GM12878 (cell line): ENCODE results near the gene RNF113A. TPM values are rescaled to one million over a fixed set of nuclear protein-coding genes. Genes with fewer than 3 reads are reported as not detected.

Experiments
- ATAC-seq: fragments of 200-7000 bp; cut with Tn5 transposase; 3 replicates; pipeline ENCODE4 v1.9.1; 2020; ENCODE audit warnings: mild to moderate bottlenecking, moderate library complexity
- BruUV-seq: library from RNA; stranded (reverse); fragments of 400-500 nt; replicated peaks from 2 replicates; lab custom pipeline; 2021; lab: Mats Ljungman, UMichigan
- CTCF ChIA-PET: fragments of 300-600 bp; sonication (Branson Sonifier 250); formaldehyde crosslinking; extraction: SDS; loops from one replicate; lab custom pipeline; 2021; ENCODE audit warnings: inconsistent platforms; lab: Yijun Ruan, JAX
- POLR2A ChIA-PET: fragments of 350-600 bp; formaldehyde crosslinking; extraction: SDS; loops from one replicate; lab custom pipeline; 2021; ENCODE audit warnings: inconsistent platforms; lab: Charles Lee
- RAD21 ChIA-PET: fragments of 300-600 bp; sonication (Branson Sonifier 250); formaldehyde crosslinking; loops from one replicate; lab custom pipeline; 2023; ENCODE audit warnings: antibody characterized with exemption; ENCODE audit not compliant: unreplicated experiment; lab: Charles Lee
- SMC1A ChIA-PET: fragments of 300-600 bp; sonication (Branson Sonifier 250); formaldehyde crosslinking; loops from one replicate; lab custom pipeline; 2023; ENCODE audit not compliant: unreplicated experiment, uncharacterized antibody; lab: Charles Lee
- DNase-seq: peaks from one replicate; pipeline ENCODE4 v3.0.0-alpha.2; 2011; ENCODE audit warnings: low read depth, low spot score
- FAIRE-seq: peaks from 3 replicates; lab custom pipeline; 2011; peaks lifted over from hg19 to GRCh38; lab: Jason Lieb, UNC
- H2AFZ ChIP-seq: 2 replicates; pipeline ENCODE4 v1.6.0; 2011; ENCODE audit warnings: low read depth, low read length, control low read depth; ENCODE audit not compliant: control insufficient read depth
- H3K27ac ChIP-seq: 2 replicates; pipeline ENCODE4 v1.5.1; 2011; ENCODE audit warnings: control low read depth; ENCODE audit not compliant: control insufficient read depth, insufficient read depth
- H3K27me3 ChIP-seq, 2 experiments: replicated peaks in 1 of 2; 2 replicates each; pipeline versions ENCODE4 v1.6.0 to v1.6.1; 2011; ENCODE audit warnings: low read length in 1 of 2; ENCODE audit not compliant: control insufficient read depth in 2 of 2, insufficient read depth in 2 of 2
- H3K36me3 ChIP-seq, 2 experiments: 2 replicates each; pipeline ENCODE4 v1.5.1; 2011; ENCODE audit warnings: low read length in 1 of 2; ENCODE audit not compliant: control insufficient read depth in 2 of 2, insufficient read depth in 2 of 2
- H3K4me1 ChIP-seq: 2 replicates; pipeline ENCODE4 v1.6.1; 2011; ENCODE audit warnings: mild to moderate bottlenecking, low read length, moderate library complexity, mixed read lengths; ENCODE audit not compliant: control insufficient read depth, insufficient read depth
- H3K4me2 ChIP-seq: 2 replicates; pipeline ENCODE4 v1.6.0; 2011; ENCODE audit warnings: control low read depth; ENCODE audit not compliant: control insufficient read depth, insufficient read depth
- H3K4me3 ChIP-seq: fragments of 200-600 bp; sonication (generic); 2 replicates; pipeline ENCODE4 v1.5.1; 2016
- H3K79me2 ChIP-seq: 2 replicates; pipeline ENCODE4 v1.6.0; 2011; ENCODE audit warnings: low read length; ENCODE audit not compliant: control insufficient read depth, insufficient read depth
- H3K9ac ChIP-seq: 2 replicates; pipeline ENCODE4 v1.8.0; 2011; ENCODE audit warnings: low read length, control low read depth, mixed read lengths; ENCODE audit not compliant: control insufficient read depth, insufficient read depth
- H3K9me3 ChIP-seq: replicated peaks from 3 replicates; pipeline ENCODE4 v1.5.1; 2011; ENCODE audit warnings: mild to moderate bottlenecking, low read length; ENCODE audit not compliant: control insufficient read depth, insufficient read depth
- H4K20me1 ChIP-seq: 2 replicates; pipeline ENCODE4 v1.6.0; 2011; ENCODE audit not compliant: control insufficient read depth, insufficient read depth
- BMI1 ChIP-seq: fragments of 450-650 bp; IDR thresholded peaks from 2 replicates; pipeline ENCODE4 v1.6.1; 2016; ENCODE audit warnings: mild to moderate bottlenecking, moderate library complexity, borderline replicate concordance
- CHD2 ChIP-seq: IDR thresholded peaks from 2 replicates; pipeline ENCODE4 v1.6.1; 2011; ENCODE audit warnings: low read depth, low read length, improper control_type of control experiment, borderline replicate concordance
- CHD4 ChIP-seq: fragments of 200-600 bp; sonication (generic); IDR thresholded peaks from 2 replicates; pipeline ENCODE4 v1.6.1; 2016; ENCODE audit warnings: mild to moderate bottlenecking
- IKZF2 ChIP-seq, 2 experiments: fragments of 450-650 bp; IDR thresholded peaks; 2 replicates each; pipeline ENCODE4 v1.6.1; 2017; ENCODE audit warnings: mild to moderate bottlenecking in 2 of 2, moderate library complexity in 2 of 2
- MYB ChIP-seq: fragments of 150-350 bp; IDR thresholded peaks from 2 replicates; pipeline ENCODE4 v1.6.1; 2014; ENCODE audit warnings: mild to moderate bottlenecking, low read depth, low read length, borderline replicate concordance
- NFIC ChIP-seq: IDR thresholded peaks from 2 replicates; pipeline ENCODE4 v1.6.1; 2012; ENCODE audit warnings: low read depth, mild to moderate bottlenecking, inconsistent platforms, low read length, moderate library complexity
- NFXL1 ChIP-seq: fragments of 450-650 bp; IDR thresholded peaks from 2 replicates; pipeline ENCODE4 v1.6.1; 2017; ENCODE audit warnings: antibody characterized with exemption, mild to moderate bottlenecking, borderline replicate concordance
- RBBP5 ChIP-seq: fragments of 200-600 bp; sonication (generic); conservative IDR thresholded peaks from 2 replicates; pipeline ENCODE4 v1.6.1; 2016
- SREBF1 ChIP-seq: IDR thresholded peaks from 2 replicates; pipeline ENCODE4 v1.6.1; 2012; ENCODE audit warnings: mild to moderate bottlenecking, low read length
- ZNF24 ChIP-seq: fragments of 450-650 bp; IDR thresholded peaks from 2 replicates; pipeline ENCODE4 v1.6.1; 2017; ENCODE audit warnings: antibody characterized with exemption, mild to moderate bottlenecking
- ZSCAN29 ChIP-seq: fragments of 450-650 bp; IDR thresholded peaks from 2 replicates; pipeline ENCODE4 v1.6.1; 2017; ENCODE audit warnings: mild to moderate bottlenecking, moderate library complexity
- WGBS: methylation state at CpG from one replicate; pipeline ENCODE4 v1.1.6; 2016; ENCODE audit warnings: low lambda C conversion rate; ENCODE audit not compliant: insufficient replicate concordance, insufficient coverage; ENCODE audit errors: missing lambda C conversion rate; 5-methylcytosine and 5-hydroxymethylcytosine counted together
- in situ Hi-C: fragments of 300-500 bp; cut with MboI; formaldehyde crosslinking; loops from 9 replicates; pipeline ENCODE4 v1.14.3; 2018; ENCODE audit warnings: mixed read lengths
- intact Hi-C: fragments of 100-400 bp; cut with micrococcal nuclease; formaldehyde crosslinking; loops from one replicate; pipeline ENCODE4 v1.14.2; 2022; ENCODE audit not compliant: unreplicated experiment
- polyA plus RNA-seq, 11 experiments: library from polyadenylated mRNA; depleted of rRNA in 4 of 11; unstranded in 6 of 11; stranded (reverse) in 5 of 11; fragments of >200 nt; fragmentation: Nextera tagmentation in 4 of 11; fragmentation: Illumina TruSeq in 1 of 11; extraction: Ambion mirVana in 4 of 11; extraction: Trizol in 1 of 11; gene quantifications; 1 replicate in 1 of 11; 2 replicates in 10 of 11; pipeline versions ENCODE4 v1.2.1 to v1.2.3, GENCODE V29; 2011 to 2016; ENCODE audit warnings: inconsistent platforms in 2 of 11, missing spikeins in 2 of 11, low read depth in 1 of 11
- total RNA-seq, 4 experiments: library from RNA; depleted of rRNA in 3 of 4; stranded (reverse); fragments of >200 nt in 3 of 4; fragmentation: Illumina TruSeq in 1 of 4; extraction: Trizol in 1 of 4; gene quantifications; 2 replicates each; pipeline versions ENCODE4 v1.2.1 to v1.2.3, GENCODE V29; 2013 to 2021
- TF ChIP-seq, protein P1 (sequence below): fragments of 450-650 bp; IDR thresholded peaks from 2 replicates; pipeline ENCODE4 v1.6.1; 2016; ENCODE audit warnings: mild to moderate bottlenecking, moderate library complexity, borderline replicate concordance
- TF ChIP-seq, protein P2 (sequence below): fragments of 150-350 bp; IDR thresholded peaks from 2 replicates; pipeline ENCODE4 v1.6.1; 2014; ENCODE audit warnings: mild to moderate bottlenecking, low read depth, low read length
- TF ChIP-seq, protein P3 (sequence below): IDR thresholded peaks from 2 replicates; pipeline ENCODE4 v1.6.1; 2012; ENCODE audit warnings: low read length, inconsistent platforms
- TF ChIP-seq, protein P4 (sequence below): fragments of 450-650 bp; IDR thresholded peaks from 2 replicates; pipeline ENCODE4 v1.6.1; 2018; ENCODE audit warnings: borderline replicate concordance, mild to moderate bottlenecking; ENCODE audit not compliant: partially characterized antibody

Gene RNF113A
- total and polyA plus RNA-seq, 10 of the 15 experiments (the other 5 are each of a cell fraction or from before 2014, with no cell fraction given) = 20.6 to 33.1 (median 23.4) TPM

DNA sequence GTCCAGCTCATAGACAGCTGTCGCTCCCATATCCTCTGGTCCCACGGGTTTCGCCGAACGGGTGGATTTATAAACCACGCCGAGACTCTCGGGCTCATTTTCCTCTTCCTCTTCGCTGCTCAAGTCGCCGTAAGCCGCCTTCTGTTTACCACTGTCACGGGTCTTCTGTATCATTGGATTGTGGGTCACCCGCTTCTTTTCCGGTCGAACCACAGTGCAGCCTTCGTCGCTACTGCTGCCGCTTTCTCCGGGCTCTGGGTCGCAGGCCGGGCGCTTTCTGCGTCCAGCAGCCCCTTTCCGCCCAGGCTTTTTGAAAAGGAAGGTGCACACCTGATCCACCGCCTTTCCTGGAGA lies 311 bp downstream of the RNF113A start:
- Histone ChIP-seq H3K4me3 (peak overlapping the region; percentile 68), H3K4me1 (no peaks in the 10 kb centered on the region), H3K9ac (peak overlapping the region; percentile 95), H3K4me2 (no peak overlapping the region), H3K27me3 (no peaks in the 10 kb centered on the region), H3K27ac (peak overlapping the region; percentile 67), H3K79me2 (peaks cover 39% of the 10 kb centered on the region), H4K20me1 (no peaks in the 10 kb centered on the region), H3K9me3 (no peaks in the 10 kb centered on the region), H3K36me3 (no peaks in the 10 kb centered on the region; a peak in 1 of 4 replicates), H2AFZ (no peak overlapping the region; the same call in 1 of the 2 replicates)
- CTCF ChIA-PET = interaction anchor here (1.1 to 2.2 kb wide), 5 partner anchors 11 to 172 kb away, joined by 3 to 7 read pairs (median 5); partner anchors contain the start of genes RPL39 and UPF3B
- RAD21 ChIA-PET = interaction anchor here (0.9 to 2.8 kb wide), 6 partner anchors 18 to 342 kb away, joined by 3 to 21 read pairs (median 4); partner anchors contain the start of genes RPL39, SOWAHD and UPF3B
- SMC1A ChIA-PET = interaction anchor here (1.1 to 2.8 kb wide), 5 partner anchors 17 to 80 kb away, joined by 3 to 18 read pairs (median 5); partner anchors contain the start of genes RPL39 and UPF3B
- ATAC-seq = peak; percentile 56
- 30% methylated on average over 26 of the region's 26 CpGs for WGBS
- intact Hi-C loops (loop anchor here (2.0 kb wide), 1 partner anchor 18 kb away; the partner anchor contains the start of gene UPF3B), in situ Hi-C loops (no loop called here)
- no peak for FAIRE-seq
- POLR2A ChIA-PET = interaction anchor here (0.8 to 2.6 kb wide), 9 partner anchors 12 to 371 kb away, joined by 3 to 19 read pairs (median 4); partner anchors contain the start of genes RPL39 and UPF3B
- no peak for DNase-seq
- BruUV-seq = TSS peak; percentile 94
- no peak for TF ChIP-seq MYB
- TF ChIP-seq, protein P1, sequence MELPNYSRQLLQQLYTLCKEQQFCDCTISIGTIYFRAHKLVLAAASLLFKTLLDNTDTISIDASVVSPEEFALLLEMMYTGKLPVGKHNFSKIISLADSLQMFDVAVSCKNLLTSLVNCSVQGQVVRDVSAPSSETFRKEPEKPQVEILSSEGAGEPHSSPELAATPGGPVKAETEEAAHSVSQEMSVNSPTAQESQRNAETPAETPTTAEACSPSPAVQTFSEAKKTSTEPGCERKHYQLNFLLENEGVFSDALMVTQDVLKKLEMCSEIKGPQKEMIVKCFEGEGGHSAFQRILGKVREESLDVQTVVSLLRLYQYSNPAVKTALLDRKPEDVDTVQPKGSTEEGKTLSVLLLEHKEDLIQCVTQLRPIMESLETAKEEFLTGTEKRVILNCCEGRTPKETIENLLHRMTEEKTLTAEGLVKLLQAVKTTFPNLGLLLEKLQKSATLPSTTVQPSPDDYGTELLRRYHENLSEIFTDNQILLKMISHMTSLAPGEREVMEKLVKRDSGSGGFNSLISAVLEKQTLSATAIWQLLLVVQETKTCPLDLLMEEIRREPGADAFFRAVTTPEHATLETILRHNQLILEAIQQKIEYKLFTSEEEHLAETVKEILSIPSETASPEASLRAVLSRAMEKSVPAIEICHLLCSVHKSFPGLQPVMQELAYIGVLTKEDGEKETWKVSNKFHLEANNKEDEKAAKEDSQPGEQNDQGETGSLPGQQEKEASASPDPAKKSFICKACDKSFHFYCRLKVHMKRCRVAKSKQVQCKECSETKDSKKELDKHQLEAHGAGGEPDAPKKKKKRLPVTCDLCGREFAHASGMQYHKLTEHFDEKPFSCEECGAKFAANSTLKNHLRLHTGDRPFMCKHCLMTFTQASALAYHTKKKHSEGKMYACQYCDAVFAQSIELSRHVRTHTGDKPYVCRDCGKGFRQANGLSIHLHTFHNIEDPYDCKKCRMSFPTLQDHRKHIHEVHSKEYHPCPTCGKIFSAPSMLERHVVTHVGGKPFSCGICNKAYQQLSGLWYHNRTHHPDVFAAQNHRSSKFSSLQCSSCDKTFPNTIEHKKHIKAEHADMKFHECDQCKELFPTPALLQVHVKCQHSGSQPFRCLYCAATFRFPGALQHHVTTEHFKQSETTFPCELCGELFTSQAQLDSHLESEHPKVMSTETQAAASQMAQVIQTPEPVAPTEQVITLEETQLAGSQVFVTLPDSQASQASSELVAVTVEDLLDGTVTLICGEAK = no peak
- no peak for TF ChIP-seq RBBP5
- TF ChIP-seq IKZF2 (IDR thresholded peaks at IDR 0.05) = 0 out of 4 replicates have a peak, but pooled peaks of 1 of the 2 experiments have one; percentile 21
- TF ChIP-seq, protein P2, sequence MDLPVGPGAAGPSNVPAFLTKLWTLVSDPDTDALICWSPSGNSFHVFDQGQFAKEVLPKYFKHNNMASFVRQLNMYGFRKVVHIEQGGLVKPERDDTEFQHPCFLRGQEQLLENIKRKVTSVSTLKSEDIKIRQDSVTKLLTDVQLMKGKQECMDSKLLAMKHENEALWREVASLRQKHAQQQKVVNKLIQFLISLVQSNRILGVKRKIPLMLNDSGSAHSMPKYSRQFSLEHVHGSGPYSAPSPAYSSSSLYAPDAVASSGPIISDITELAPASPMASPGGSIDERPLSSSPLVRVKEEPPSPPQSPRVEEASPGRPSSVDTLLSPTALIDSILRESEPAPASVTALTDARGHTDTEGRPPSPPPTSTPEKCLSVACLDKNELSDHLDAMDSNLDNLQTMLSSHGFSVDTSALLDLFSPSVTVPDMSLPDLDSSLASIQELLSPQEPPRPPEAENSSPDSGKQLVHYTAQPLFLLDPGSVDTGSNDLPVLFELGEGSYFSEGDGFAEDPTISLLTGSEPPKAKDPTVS = no peak
- TF ChIP-seq SREBF1 = no peak
- TF ChIP-seq, protein P3, sequence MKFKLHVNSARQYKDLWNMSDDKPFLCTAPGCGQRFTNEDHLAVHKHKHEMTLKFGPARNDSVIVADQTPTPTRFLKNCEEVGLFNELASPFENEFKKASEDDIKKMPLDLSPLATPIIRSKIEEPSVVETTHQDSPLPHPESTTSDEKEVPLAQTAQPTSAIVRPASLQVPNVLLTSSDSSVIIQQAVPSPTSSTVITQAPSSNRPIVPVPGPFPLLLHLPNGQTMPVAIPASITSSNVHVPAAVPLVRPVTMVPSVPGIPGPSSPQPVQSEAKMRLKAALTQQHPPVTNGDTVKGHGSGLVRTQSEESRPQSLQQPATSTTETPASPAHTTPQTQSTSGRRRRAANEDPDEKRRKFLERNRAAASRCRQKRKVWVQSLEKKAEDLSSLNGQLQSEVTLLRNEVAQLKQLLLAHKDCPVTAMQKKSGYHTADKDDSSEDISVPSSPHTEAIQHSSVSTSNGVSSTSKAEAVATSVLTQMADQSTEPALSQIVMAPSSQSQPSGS = no peak
- TF ChIP-seq NFXL1 = no peak
- no peak for TF ChIP-seq CHD4
- no peak for TF ChIP-seq NFIC
- TF ChIP-seq BMI1 = no peak
- 0 out of 2 replicates have a peak, but pooled peaks have one; percentile 27 for TF ChIP-seq CHD2
- TF ChIP-seq, protein P4, sequence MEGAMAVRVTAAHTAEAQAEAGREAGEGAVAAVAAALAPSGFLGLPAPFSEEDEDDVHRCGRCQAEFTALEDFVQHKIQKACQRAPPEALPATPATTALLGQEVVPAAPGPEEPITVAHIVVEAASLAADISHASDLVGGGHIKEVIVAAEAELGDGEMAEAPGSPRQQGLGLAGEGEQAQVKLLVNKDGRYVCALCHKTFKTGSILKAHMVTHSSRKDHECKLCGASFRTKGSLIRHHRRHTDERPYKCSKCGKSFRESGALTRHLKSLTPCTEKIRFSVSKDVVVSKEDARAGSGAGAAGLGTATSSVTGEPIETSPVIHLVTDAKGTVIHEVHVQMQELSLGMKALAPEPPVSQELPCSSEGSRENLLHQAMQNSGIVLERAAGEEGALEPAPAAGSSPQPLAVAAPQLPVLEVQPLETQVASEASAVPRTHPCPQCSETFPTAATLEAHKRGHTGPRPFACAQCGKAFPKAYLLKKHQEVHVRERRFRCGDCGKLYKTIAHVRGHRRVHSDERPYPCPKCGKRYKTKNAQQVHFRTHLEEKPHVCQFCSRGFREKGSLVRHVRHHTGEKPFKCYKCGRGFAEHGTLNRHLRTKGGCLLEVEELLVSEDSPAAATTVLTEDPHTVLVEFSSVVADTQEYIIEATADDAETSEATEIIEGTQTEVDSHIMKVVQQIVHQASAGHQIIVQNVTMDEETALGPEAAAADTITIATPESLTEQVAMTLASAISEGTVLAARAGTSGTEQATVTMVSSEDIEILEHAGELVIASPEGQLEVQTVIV = no peak
- no peak for TF ChIP-seq ZNF24
- TF ChIP-seq ZSCAN29 = no peak
